NB4 (cell line): Measurements from ENCODE around the gene ARHGAP19.

Experiments used
- DNase-seq: peaks from one replicate; pipeline ENCODE4 v3.0.0; 2010; ENCODE audit warnings: low read depth
- H3K4me3 ChIP-seq: one replicate; pipeline ENCODE4 v1.5.1; 2011; ENCODE audit warnings: mild to moderate bottlenecking, low read depth, low read length, moderate library complexity
- MYC ChIP-seq: IDR thresholded peaks from 2 replicates; pipeline ENCODE4 v1.6.1; 2011; ENCODE audit warnings: low read depth, low read length
- POLR2A ChIP-seq: IDR thresholded peaks from 2 replicates; pipeline ENCODE4 v1.6.1; 2011; ENCODE audit warnings: mild to moderate bottlenecking; ENCODE audit not compliant: insufficient read length; ENCODE audit errors: extremely low read depth
- TF ChIP-seq, protein P1 (sequence below): IDR thresholded peaks from one replicate; pipeline ENCODE4 v1.5.1; 2012; ENCODE audit warnings: low read depth, low read length
- TF ChIP-seq, protein P2 (sequence below): IDR thresholded peaks from 2 replicates; pipeline ENCODE4 v1.6.1; 2011; ENCODE audit warnings: low read depth, low read length

Gene ARHGAP19

DNA sequence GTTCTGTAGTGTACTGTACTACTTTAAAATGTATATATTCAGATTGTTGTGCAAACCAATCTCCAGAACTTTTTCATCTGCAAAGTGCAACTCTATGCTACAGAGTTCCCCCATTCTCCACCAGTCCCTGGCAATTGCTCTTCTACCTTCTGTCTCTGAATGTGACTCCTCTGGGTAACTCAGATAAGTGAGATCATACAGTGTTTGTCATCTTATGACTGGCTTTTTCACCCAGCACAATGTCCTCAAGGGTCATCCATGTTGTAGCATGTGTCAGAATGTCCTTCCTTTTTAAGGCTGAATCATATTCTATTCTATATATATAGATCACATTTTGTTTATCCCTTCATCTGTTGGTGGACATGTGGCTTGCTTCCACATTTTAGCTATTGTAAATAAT is 117.5 kb downstream of the ARHGAP19 start:
- H3K4me3 ChIP-seq = no peak overlapping the region
- TF ChIP-seq MYC (no peak), POLR2A (no peak)
- TF ChIP-seq, protein P1, sequence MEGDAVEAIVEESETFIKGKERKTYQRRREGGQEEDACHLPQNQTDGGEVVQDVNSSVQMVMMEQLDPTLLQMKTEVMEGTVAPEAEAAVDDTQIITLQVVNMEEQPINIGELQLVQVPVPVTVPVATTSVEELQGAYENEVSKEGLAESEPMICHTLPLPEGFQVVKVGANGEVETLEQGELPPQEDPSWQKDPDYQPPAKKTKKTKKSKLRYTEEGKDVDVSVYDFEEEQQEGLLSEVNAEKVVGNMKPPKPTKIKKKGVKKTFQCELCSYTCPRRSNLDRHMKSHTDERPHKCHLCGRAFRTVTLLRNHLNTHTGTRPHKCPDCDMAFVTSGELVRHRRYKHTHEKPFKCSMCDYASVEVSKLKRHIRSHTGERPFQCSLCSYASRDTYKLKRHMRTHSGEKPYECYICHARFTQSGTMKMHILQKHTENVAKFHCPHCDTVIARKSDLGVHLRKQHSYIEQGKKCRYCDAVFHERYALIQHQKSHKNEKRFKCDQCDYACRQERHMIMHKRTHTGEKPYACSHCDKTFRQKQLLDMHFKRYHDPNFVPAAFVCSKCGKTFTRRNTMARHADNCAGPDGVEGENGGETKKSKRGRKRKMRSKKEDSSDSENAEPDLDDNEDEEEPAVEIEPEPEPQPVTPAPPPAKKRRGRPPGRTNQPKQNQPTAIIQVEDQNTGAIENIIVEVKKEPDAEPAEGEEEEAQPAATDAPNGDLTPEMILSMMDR = no peak
- TF ChIP-seq, protein P2, sequence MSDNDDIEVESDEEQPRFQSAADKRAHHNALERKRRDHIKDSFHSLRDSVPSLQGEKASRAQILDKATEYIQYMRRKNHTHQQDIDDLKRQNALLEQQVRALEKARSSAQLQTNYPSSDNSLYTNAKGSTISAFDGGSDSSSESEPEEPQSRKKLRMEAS = no peak
- DNase-seq = no peak

DNA sequence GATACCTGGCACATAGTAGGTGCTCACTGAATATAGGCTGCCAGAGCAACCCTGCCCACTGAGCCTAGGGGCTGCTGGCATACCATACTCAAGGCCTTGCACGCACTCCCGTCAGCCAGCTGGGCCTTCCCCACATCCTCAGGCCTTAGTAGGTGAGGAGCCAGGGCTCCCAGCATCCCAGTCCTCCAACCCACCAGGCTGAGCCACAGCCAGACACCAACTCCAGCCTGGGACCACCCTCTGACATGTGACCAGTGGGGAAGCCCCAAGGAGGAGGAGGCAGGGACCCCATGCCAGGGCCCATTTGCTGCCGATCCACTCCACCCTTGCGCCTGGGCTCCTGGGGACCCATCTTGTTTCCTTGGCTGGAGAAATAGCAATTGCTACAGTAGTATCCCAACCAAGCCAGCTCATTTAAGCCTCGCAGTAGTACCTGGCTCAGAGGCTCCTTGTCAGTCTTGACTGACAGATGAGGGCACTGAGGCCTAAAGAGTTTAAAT is 118.1 kb downstream of the ARHGAP19 start:
- DNase-seq = no peak
- H3K4me3 ChIP-seq = no peak overlapping the region
- TF ChIP-seq POLR2A (no peak), MYC (no peak)
- TF ChIP-seq, protein P2 = no peak
- TF ChIP-seq, protein P1 = no peak

DNA sequence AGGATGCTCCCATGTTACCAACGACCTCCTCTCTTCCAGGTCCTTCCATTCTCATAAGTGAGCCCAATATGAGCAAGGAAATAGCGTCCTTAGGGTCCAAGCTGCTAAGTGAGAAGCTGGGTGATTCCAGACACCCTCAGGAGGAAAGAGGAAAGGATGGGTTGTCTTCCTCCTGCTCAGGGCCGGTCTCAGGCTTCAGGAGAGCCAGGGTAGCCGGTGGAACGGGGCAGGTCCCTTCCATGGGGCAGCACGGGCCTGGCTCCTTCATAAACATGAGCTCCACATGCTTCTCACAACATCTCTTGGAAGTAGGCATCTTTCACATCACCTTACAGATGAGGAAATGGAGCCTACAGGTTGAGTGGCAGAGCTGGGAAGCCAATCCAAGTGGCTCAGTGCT is 119.4 kb downstream of the ARHGAP19 start:
- no peak for DNase-seq
- no peak overlapping the region for H3K4me3 ChIP-seq
- no peak for TF ChIP-seq POLR2A
